ENCODE data around the gene KCNMB3. TPM values are rescaled to one million over a fixed set of nuclear protein-coding genes. Genes with fewer than 3 reads are reported as not detected.
A peak's percentile ranks its signal among the peaks of the same experiment; 100 is the strongest.
"Not testable (repeated sequence)": the region's sequence is repeated elsewhere in the genome, so short reads cannot be mapped to it uniquely, and the experiment has no call there.

The KCNMB3 gene
- polyA plus RNA-seq, 2 of the 4 experiments (the other 2 are of a cell fraction) = 1.3 to 2.8 TPM

DNA sequence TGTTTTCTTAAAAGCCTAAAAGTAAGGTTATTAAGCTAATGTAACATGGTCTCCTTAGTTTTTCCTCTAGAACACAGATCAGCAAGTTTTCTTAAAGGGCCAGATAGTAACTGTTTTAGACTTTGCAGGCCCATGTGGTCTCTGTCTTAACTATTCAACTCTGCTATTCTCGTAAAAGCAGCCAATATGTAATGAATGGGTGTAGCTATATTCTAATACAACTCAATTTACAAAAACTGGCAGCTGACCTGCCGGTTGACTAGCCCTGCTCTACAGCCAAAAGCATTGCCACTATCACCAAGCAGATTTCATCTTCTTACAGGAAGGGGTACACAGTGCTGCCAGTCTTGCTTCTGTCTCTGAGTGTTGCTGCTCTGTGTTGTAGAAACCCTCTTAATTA, 27.4 kb downstream of the KCNMB3 start:
- POLR2A ChIA-PET = no interaction called here
- DNase-seq (ENCODE audit: low read depth in 1 of 2, low spot score in 1 of 2) = no peak
- CTCF ChIA-PET = interaction anchor here (1.1 kb wide), 1 partner anchor 208 kb away, joined by 3 read pairs; no protein-coding TSS in a partner anchor
- Histone ChIP-seq H3K27ac (no peak overlapping the region), H3K9me3 (no peaks in the 10 kb centered on the region), H3K4me2 (no peak overlapping the region), H3K4me3 (no peak overlapping the region), H3K4me1 (no peaks in the 10 kb centered on the region)
- 90% methylated on average over 2 of the region's 2 CpGs for WGBS (ENCODE audit: missing lambda C conversion rate)
- TF ChIP-seq HEYL (CRISPR knock-in tag; IDR thresholded peaks at IDR 0.05) = no peak
- no peak for TF ChIP-seq SREBF2 (IDR thresholded peaks at IDR 0.05)
- no peak for TF ChIP-seq MAFK (IDR thresholded peaks at IDR 0.05; ENCODE audit: partially characterized antibody)
- no peak for ATAC-seq
- FAIRE-seq = no peak

DNA sequence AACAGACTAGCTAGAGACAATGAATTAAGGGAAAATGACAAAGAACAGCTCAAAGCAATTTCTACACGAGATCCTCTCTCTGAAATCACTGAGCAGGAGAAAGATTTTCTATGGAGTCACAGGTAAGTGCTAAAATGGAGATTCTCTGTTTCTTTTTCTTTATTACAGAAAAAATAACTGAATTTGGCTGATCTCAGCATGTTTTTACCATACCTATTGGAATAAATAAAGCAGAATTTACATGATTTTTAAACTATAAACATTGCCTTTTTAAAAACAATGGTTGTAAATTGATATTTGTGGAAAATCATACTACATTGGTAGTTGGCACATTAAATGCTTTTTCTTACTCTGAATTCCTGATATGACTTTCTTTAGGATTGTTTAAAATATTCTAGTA, 32.7 kb downstream of the KCNMB3 start:
- H3K9me3 ChIP-seq; POLR2A ChIA-PET; DNase-seq (ENCODE audit: low read depth in 1 of 2, low spot score in 1 of 2); H3K4me3 ChIP-seq; H3K4me1 ChIP-seq; H3K4me2 ChIP-seq; H3K27ac ChIP-seq; ATAC-seq; FAIRE-seq; CTCF ChIA-PET: not testable (repeated sequence)
- peak; percentile 38 for TF ChIP-seq MAFK (IDR thresholded peaks at IDR 0.05; ENCODE audit: partially characterized antibody)
- WGBS (ENCODE audit: missing lambda C conversion rate) = 47% methylated on average over 1 of the region's 1 CpG

DNA sequence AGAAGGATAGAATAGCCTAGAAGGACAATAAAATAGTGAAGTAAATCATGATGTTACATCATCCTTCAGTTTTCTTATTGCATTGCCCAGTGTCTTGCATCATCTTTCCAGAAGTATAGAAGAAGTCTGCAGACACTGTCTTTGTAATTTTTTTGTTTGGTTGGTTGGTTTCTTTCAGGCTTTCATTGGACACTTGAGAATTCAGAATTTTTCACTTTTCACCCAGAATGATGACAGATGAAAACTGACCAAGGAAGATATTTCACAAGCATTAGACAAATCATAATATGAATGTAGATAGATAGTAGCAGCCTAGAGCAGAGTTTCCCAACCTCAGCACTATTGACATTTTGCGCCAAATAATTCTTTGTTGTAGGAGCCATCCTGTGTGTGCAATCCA, 35.4 kb downstream of the KCNMB3 start:
- WGBS (ENCODE audit: missing lambda C conversion rate) = no CpG with 5 or more reads among the region's 1 CpG
- FAIRE-seq; H3K4me3 ChIP-seq; POLR2A ChIA-PET; H3K4me2 ChIP-seq; DNase-seq (ENCODE audit: low read depth in 1 of 2, low spot score in 1 of 2); ATAC-seq; CTCF ChIA-PET; H3K9me3 ChIP-seq; H3K4me1 ChIP-seq; H3K27ac ChIP-seq: not testable (repeated sequence)

- no peak for ATAC-seq
- no peak overlapping the region for H3K27ac ChIP-seq
- H3K9me3 ChIP-seq = no peaks in the 10 kb centered on the region
- TF ChIP-seq HEYL (CRISPR knock-in tag; IDR thresholded peaks at IDR 0.05) (no peak), KDM5A (IDR thresholded peaks at IDR 0.05) (no peak), RARB (CRISPR knock-in tag; IDR thresholded peaks at IDR 0.05) (no peak), SMC3 (IDR thresholded peaks at IDR 0.05) (no peak), RNF2 (IDR thresholded peaks at IDR 0.05; ENCODE audit: borderline replicate concordance, low read depth) (no peak)
- WGBS (ENCODE audit: missing lambda C conversion rate) = 75% methylated on average over 2 of the region's 2 CpGs
- H3K4me3 ChIP-seq = no peak overlapping the region
- H3K4me1 ChIP-seq = no peaks in the 10 kb centered on the region
- no peak for FAIRE-seq
- ChIA-PET POLR2A (no interaction called here), CTCF (no interaction called here)
- no peak overlapping the region for H3K4me2 ChIP-seq
- no peak for DNase-seq (ENCODE audit: low read depth in 1 of 2, low spot score in 1 of 2)
These were observed 50.1 kb downstream of the KCNMB3 start for GRCh38 chr3:179200790-179201189.

GRCh38 chr3:179196700-179197099, 54.2 kb downstream of the KCNMB3 start:
- ATAC-seq (no peak), FAIRE-seq (no peak), DNase-seq (ENCODE audit: low read depth in 1 of 2, low spot score in 1 of 2) (no peak)
- Histone ChIP-seq H3K4me3 (no peak overlapping the region), H3K4me2 (no peak overlapping the region), H3K27ac (no peak overlapping the region), H3K9me3 (no peaks in the 10 kb centered on the region), H3K4me1 (no peaks in the 10 kb centered on the region)
- CTCF ChIA-PET = no interaction called here
- POLR2A ChIA-PET = no interaction called here
- WGBS (ENCODE audit: missing lambda C conversion rate) = 92% methylated on average over 4 of the region's 4 CpGs
- TF ChIP-seq POLR2A (IDR thresholded peaks at IDR 0.05; ENCODE audit: low read length) (no peak), CHD2 (IDR thresholded peaks at IDR 0.05; ENCODE audit: low read length, partially characterized antibody) (no peak), HOXB5 (CRISPR knock-in tag; IDR thresholded peaks at IDR 0.05) (no peak), ZSCAN20 (CRISPR knock-in tag; IDR thresholded peaks at IDR 0.05) (no peak), EHMT2 (IDR thresholded peaks at IDR 0.05; ENCODE audit: low read depth) (no peak), CHD4 (IDR thresholded peaks at IDR 0.05; ENCODE audit: borderline replicate concordance) (no peak), GATA3 (IDR thresholded peaks at IDR 0.05; ENCODE audit: borderline replicate concordance) (no peak), NFE2L2 (conservative IDR thresholded peaks at IDR 0.05; ENCODE audit: low read length) (no peak), FOXS1 (CRISPR knock-in tag; IDR thresholded peaks at IDR 0.05) (no peak), FOSB (CRISPR knock-in tag; IDR thresholded peaks at IDR 0.05) (no peak), RFX5 (IDR thresholded peaks at IDR 0.05) (no peak), RNF2 (IDR thresholded peaks at IDR 0.05; ENCODE audit: borderline replicate concordance, low read depth) (no peak), ESRRA (IDR thresholded peaks at IDR 0.05; ENCODE audit: borderline replicate concordance, low read length) (no peak), ZFP36 (IDR thresholded peaks at IDR 0.05; ENCODE audit: borderline replicate concordance, partially characterized antibody) (no peak), EHF (CRISPR knock-in tag; IDR thresholded peaks at IDR 0.05) (no peak)
- TF ChIP-seq, protein P1, sequence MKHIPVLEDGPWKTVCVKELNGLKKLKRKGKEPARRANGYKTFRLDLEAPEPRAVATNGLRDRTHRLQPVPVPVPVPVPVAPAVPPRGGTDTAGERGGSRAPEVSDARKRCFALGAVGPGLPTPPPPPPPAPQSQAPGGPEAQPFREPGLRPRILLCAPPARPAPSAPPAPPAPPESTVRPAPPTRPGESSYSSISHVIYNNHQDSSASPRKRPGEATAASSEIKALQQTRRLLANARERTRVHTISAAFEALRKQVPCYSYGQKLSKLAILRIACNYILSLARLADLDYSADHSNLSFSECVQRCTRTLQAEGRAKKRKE (CRISPR knock-in tag; IDR thresholded peaks at IDR 0.05; ENCODE audit: low read depth) = no peak
- TF ChIP-seq, protein P2, sequence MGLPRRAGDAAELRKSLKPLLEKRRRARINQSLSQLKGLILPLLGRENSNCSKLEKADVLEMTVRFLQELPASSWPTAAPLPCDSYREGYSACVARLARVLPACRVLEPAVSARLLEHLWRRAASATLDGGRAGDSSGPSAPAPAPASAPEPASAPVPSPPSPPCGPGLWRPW (IDR thresholded peaks at IDR 0.05) = no peak

Measured in A549 (cell line).